Panc1 (cell line): ENCODE results near the gene NMB. TPM values are rescaled to one million over a fixed set of nuclear protein-coding genes. Genes with fewer than 3 reads are reported as not detected.

ENCODE experiments used
- ATAC-seq: fragments of 200-7000 bp; cut with Tn5 transposase; 2 replicates; pipeline ENCODE4 v1.9.1; 2020; ENCODE audit warnings: mild to moderate bottlenecking, moderate library complexity
- Bru-seq: library from RNA; stranded (reverse); fragments of 400-500 nt; gene quantifications from one replicate; lab custom pipeline; 2021; lab: Mats Ljungman, UMichigan
- BruChase-seq, 2 experiments: library from RNA; stranded (reverse); fragments of 400-500 nt; gene quantifications; one replicate each; lab custom pipeline; 2021; lab: Mats Ljungman, UMichigan
- BruUV-seq: library from RNA; stranded (reverse); fragments of 400-500 nt; replicated peaks from 2 replicates; lab custom pipeline; 2021; lab: Mats Ljungman, UMichigan
- CTCF ChIA-PET: fragments of 300-600 bp; sonication (Branson Sonifier 250); formaldehyde crosslinking; loops from one replicate; lab custom pipeline; 2022; ENCODE audit warnings: antibody characterized with exemption; lab: Charles Lee
- POLR2A ChIA-PET: fragments of 300-600 bp; sonication (Branson Sonifier 250); formaldehyde crosslinking; loops from one replicate; lab custom pipeline; 2022; ENCODE audit warnings: antibody characterized with exemption; lab: Charles Lee
- DNase-seq: peaks from one replicate; pipeline ENCODE4 v3.0.0-alpha.2; 2010; ENCODE audit warnings: low read depth, low spot score
- H3K27ac ChIP-seq: 2 replicates; pipeline ENCODE4 v1.5.1; 2011; ENCODE audit warnings: mild to moderate bottlenecking, low read length, inconsistent platforms
- H3K27me3 ChIP-seq: fragments of 200-500 bp; sonication (Bioruptor generic); 2 replicates; pipeline ENCODE4 v1.6.0; 2014; ENCODE audit warnings: low read length, inconsistent platforms; ENCODE audit not compliant: control insufficient read depth, insufficient read depth
- H3K36me3 ChIP-seq: fragments of 200-500 bp; sonication (Bioruptor generic); 2 replicates; pipeline ENCODE4 v1.5.1; 2014; ENCODE audit warnings: inconsistent platforms, mild to moderate bottlenecking, low read length, moderate library complexity; ENCODE audit not compliant: control insufficient read depth, insufficient read depth
- H3K4me1 ChIP-seq: 2 replicates; pipeline ENCODE4 v1.5.1; 2011; ENCODE audit warnings: inconsistent platforms, mild to moderate bottlenecking, low read length, moderate library complexity; ENCODE audit not compliant: control insufficient read depth, insufficient read depth
- H3K4me3 ChIP-seq, 2 experiments: 2 replicates each; pipeline ENCODE4 v1.5.1; 2011 to 2012; ENCODE audit warnings: low read depth in 2 of 2, low read length in 2 of 2, mild to moderate bottlenecking in 2 of 2, inconsistent platforms in 1 of 2, moderate library complexity in 1 of 2
- H3K9me3 ChIP-seq: fragments of 200-500 bp; sonication (Bioruptor generic); 2 replicates; pipeline ENCODE4 v1.5.1; 2014; ENCODE audit warnings: low read depth, mild to moderate bottlenecking, inconsistent platforms, low read length, moderate library complexity; ENCODE audit not compliant: control insufficient read depth, insufficient read depth
- CTCF ChIP-seq: fragments of 450-650 bp; IDR thresholded peaks from 2 replicates; pipeline ENCODE4 v1.5.1; 2017; ENCODE audit warnings: mild to moderate bottlenecking
- POLR2AphosphoS5 ChIP-seq: IDR thresholded peaks from 2 replicates; pipeline ENCODE4 v1.6.1; 2012; ENCODE audit warnings: mild to moderate bottlenecking, low read depth, low read length, moderate library complexity
- REST ChIP-seq, 2 experiments: IDR thresholded peaks; 2 replicates each; pipeline ENCODE4 v1.6.1; 2011 to 2012; ENCODE audit warnings: low read depth in 2 of 2, control low read depth in 1 of 2, low read length in 1 of 2, mild to moderate bottlenecking in 1 of 2, moderate library complexity in 1 of 2; ENCODE audit not compliant: insufficient read depth in 1 of 2
- SIN3A ChIP-seq: IDR thresholded peaks from 2 replicates; pipeline ENCODE4 v1.6.1; 2012; ENCODE audit warnings: low read depth, mild to moderate bottlenecking, low read length, moderate library complexity, borderline replicate concordance; ENCODE audit not compliant: insufficient read depth
- TCF7L2 ChIP-seq: IDR thresholded peaks from 2 replicates; pipeline ENCODE4 v1.6.1; 2011; ENCODE audit warnings: mild to moderate bottlenecking, low read depth, low read length, inconsistent platforms
- in situ Hi-C: cut with HindIII; loops from 2 replicates; pipeline ENCODE4 v1.10.0; 2016; ENCODE audit warnings: low sequenced_read_pairs, low pct_unique_long_range_greater_than_20kb
- intact Hi-C: fragments of 100-400 bp; cut with micrococcal nuclease; formaldehyde crosslinking; loops from one replicate; pipeline ENCODE4 v1.10.0; 2022; ENCODE audit not compliant: unreplicated experiment
- long read RNA-seq: library from polyadenylated mRNA; unstranded; transcript quantifications from one replicate; pipeline ENCODE4 v2.0.0, GENCODE V29; 2021; ENCODE audit not compliant: unreplicated experiment
- polyA plus RNA-seq: library from polyadenylated mRNA; unstranded; fragments of >200 nt; gene quantifications from one replicate; pipeline ENCODE4 v1.2.1, GENCODE V29; 2012; ENCODE audit warnings: missing spikeins; ENCODE audit not compliant: insufficient read length
- total RNA-seq: library from RNA; stranded (reverse); gene quantifications from one replicate; pipeline ENCODE4 v1.2.1, GENCODE V29; 2021; ENCODE audit not compliant: unreplicated experiment

NMB gene, protein sequence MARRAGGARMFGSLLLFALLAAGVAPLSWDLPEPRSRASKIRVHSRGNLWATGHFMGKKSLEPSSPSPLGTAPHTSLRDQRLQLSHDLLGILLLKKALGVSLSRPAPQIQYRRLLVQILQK
- 9.5 TPM for total RNA-seq
- 11.8 TPM for polyA plus RNA-seq
- percentile 58 among the genes with signal in this experiment for Bru-seq, nascent RNA
- percentile 47 among the genes with signal in this experiment for BruChase-seq, experiment 1, labeled RNA remaining after a 2-hour chase
- percentile 60 among the genes with signal in this experiment for BruChase-seq, experiment 2, labeled RNA remaining after a 6-hour chase
- long read RNA-seq, transcript NMB-201 (3 exons, 1,007 nt), result major isoform, 11 of 14 reads
- long read RNA-seq, partial matches to known transcripts, result 0 of 14 reads
- long read RNA-seq, other reads (novel, unspliced or antisense), result 0 of 14 reads

- POLR2A ChIA-PET, result interaction anchor here (0.6 to 0.7 kb wide), 2 partner anchors 8 to 30 kb away, joined by 3 to 4 read pairs; no protein-coding TSS in a partner anchor
- no peaks in the 10 kb centered on the region for H3K9me3 ChIP-seq
- peaks cover 24% of the 10 kb centered on the region for H3K4me1 ChIP-seq
- no peaks in the 10 kb centered on the region for H3K27me3 ChIP-seq
- peak within 1 kb of the TSS; percentile 52 to 70 for H3K4me3 ChIP-seq
- in situ Hi-C loops, result no loop called here
- BruUV-seq, result no TSS peak
- ATAC-seq (peak; percentile 79), DNase-seq (no peak)
- CTCF ChIA-PET, result interaction anchor here (0.6 to 0.9 kb wide), 4 partner anchors 77 to 521 kb away, joined by 3 to 7 read pairs (median 5); no protein-coding TSS in a partner anchor
- H3K27ac ChIP-seq, result peak within 1 kb of the TSS; percentile 84
- no peaks in the 10 kb centered on the region; the same call in 1 of the 2 replicates for H3K36me3 ChIP-seq
- TF ChIP-seq TCF7L2 (no peak), CTCF (peak; percentile 84), POLR2AphosphoS5 (peak; percentile 60)
- intact Hi-C loops, result loop anchor here (5.0 kb wide), 1 partner anchor 269 kb away; no protein-coding TSS in a partner anchor
Measured at GRCh38 chr15:84658080-84658787, at the start of gene NMB. Gene NMB, minus strand, starts transcription at chr15:84658199. Its CDS starts 47 bp downstream, at chr15:84658152.

DNA sequence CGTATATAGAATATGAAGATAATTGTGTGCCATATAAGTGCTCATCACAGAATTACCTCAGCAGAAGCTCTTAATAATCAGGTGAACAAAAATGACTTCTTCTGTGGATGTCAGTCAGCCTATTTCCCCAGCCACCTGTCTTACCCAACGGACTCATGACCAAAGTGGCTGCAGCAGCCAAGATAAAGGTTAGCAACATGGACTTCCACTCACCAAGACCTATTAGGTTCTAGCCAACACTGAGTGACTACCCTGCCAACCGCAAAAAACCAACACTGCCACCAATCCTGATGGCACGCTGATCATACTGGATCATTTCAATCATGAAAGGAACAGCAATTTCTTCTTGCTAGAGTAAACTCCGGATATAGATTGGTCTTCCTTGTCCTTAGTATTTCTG lies 45.8 kb upstream of the NMB start:
- in situ Hi-C loops, result no loop called here
- TF ChIP-seq TCF7L2 (no peak), CTCF (no peak), SIN3A (no peak), POLR2AphosphoS5 (no peak), REST (IDR thresholded peaks at IDR 0.05; ENCODE audit: insufficient read depth in 1 of 2, low read depth in 2 of 2, low read length in 1 of 2) (no peak)
- intact Hi-C loops, result no loop called here
- Histone ChIP-seq H3K27ac (no peak overlapping the region), H3K27me3 (no peaks in the 10 kb centered on the region), H3K4me1 (no peaks in the 10 kb centered on the region), H3K36me3 (no peaks in the 10 kb centered on the region), H3K9me3 (no peaks in the 10 kb centered on the region), H3K4me3 (no peak overlapping the region)
- DNase-seq, result no peak
- ATAC-seq, result no peak
- no TSS peak for BruUV-seq
- POLR2A ChIA-PET, result no interaction called here
- CTCF ChIA-PET, result no interaction called here
